ENCODE data around the gene RAB24. TPM values are rescaled to one million over a fixed set of nuclear protein-coding genes. Genes with fewer than 3 reads are reported as not detected.

RAB24 gene
- total RNA-seq, 1 experiment from 2014 or later, result 53.9 TPM

GRCh38 chr5:177302354-177303110, 987 bp downstream of the RAB24 start:
- in situ Hi-C loops (cut with HindIII; ENCODE audit: low pct_unique_long_range_greater_than_20kb, low sequenced_read_pairs), result no loop called here
- no peak for DNase-seq (ENCODE audit: low read depth)

GRCh38 chr5:177301503-177302165, 1.9 kb downstream of the RAB24 start:
- in situ Hi-C loops (cut with HindIII; ENCODE audit: low pct_unique_long_range_greater_than_20kb, low sequenced_read_pairs), result no loop called here
- DNase-seq (ENCODE audit: low read depth), result peak; percentile 21

GRCh38 chr5:177300951-177301350, 2.6 kb downstream of the RAB24 start:
- in situ Hi-C loops (cut with HindIII; ENCODE audit: low pct_unique_long_range_greater_than_20kb, low sequenced_read_pairs), result no loop called here
- no peak for DNase-seq (ENCODE audit: low read depth)

GRCh38 chr5:177300236-177300880, 3.2 kb downstream of the RAB24 start:
- in situ Hi-C loops (cut with HindIII; ENCODE audit: low pct_unique_long_range_greater_than_20kb, low sequenced_read_pairs), result no loop called here
- DNase-seq (ENCODE audit: low read depth), result peak; percentile 66

- no peak for DNase-seq (ENCODE audit: low read depth)
- in situ Hi-C loops (cut with HindIII; ENCODE audit: low pct_unique_long_range_greater_than_20kb, low sequenced_read_pairs), result no loop called here
Observed at GRCh38 chr5:177299697-177300096, 3.8 kb downstream of the RAB24 start.

- DNase-seq (ENCODE audit: low read depth), result no peak
- in situ Hi-C loops (cut with HindIII; ENCODE audit: low pct_unique_long_range_greater_than_20kb, low sequenced_read_pairs), result no loop called here
Observed at GRCh38 chr5:177297922-177298321, 5.6 kb downstream of the RAB24 start.

- in situ Hi-C loops (cut with HindIII; ENCODE audit: low pct_unique_long_range_greater_than_20kb, low sequenced_read_pairs), result no loop called here
Observed at GRCh38 chr5:177296581-177296980, 6.9 kb downstream of the RAB24 start.

GRCh38 chr5:177295924-177296323, 7.6 kb downstream of the RAB24 start:
- DNase-seq (ENCODE audit: low read depth), result no peak
- in situ Hi-C loops (cut with HindIII; ENCODE audit: low pct_unique_long_range_greater_than_20kb, low sequenced_read_pairs), result no loop called here

More at GRCh38 chr5:177296581-177296980, 6.9 kb downstream of the RAB24 start:
- DNase-seq (ENCODE audit: low read depth), result no peak

GRCh38 chr5:177294632-177295031, 8.9 kb downstream of the RAB24 start:
- DNase-seq (ENCODE audit: low read depth), result no peak
- in situ Hi-C loops (cut with HindIII; ENCODE audit: low pct_unique_long_range_greater_than_20kb, low sequenced_read_pairs), result no loop called here

- in situ Hi-C loops (cut with HindIII; ENCODE audit: low pct_unique_long_range_greater_than_20kb, low sequenced_read_pairs), result no loop called here
- no peak for DNase-seq (ENCODE audit: low read depth)
Observed at GRCh38 chr5:177293819-177294581, 9.5 kb downstream of the RAB24 start.

GRCh38 chr5:177291735-177292134, 11.8 kb downstream of the RAB24 start:
- no peak for DNase-seq (ENCODE audit: low read depth)
- in situ Hi-C loops (cut with HindIII; ENCODE audit: low pct_unique_long_range_greater_than_20kb, low sequenced_read_pairs), result no loop called here

- in situ Hi-C loops (cut with HindIII; ENCODE audit: low pct_unique_long_range_greater_than_20kb, low sequenced_read_pairs), result no loop called here
Observed at GRCh38 chr5:177290816-177291596, 12.5 kb downstream of the RAB24 start.

GRCh38 chr5:177288191-177288590, 15.3 kb downstream of the RAB24 start:
- DNase-seq (ENCODE audit: low read depth), result no peak
- in situ Hi-C loops (cut with HindIII; ENCODE audit: low pct_unique_long_range_greater_than_20kb, low sequenced_read_pairs), result no loop called here

More at GRCh38 chr5:177290816-177291596, 12.5 kb downstream of the RAB24 start:
- DNase-seq (ENCODE audit: low read depth), result no peak

GRCh38 chr5:177276886-177277285, 26.6 kb downstream of the RAB24 start:
- in situ Hi-C loops (cut with HindIII; ENCODE audit: low pct_unique_long_range_greater_than_20kb, low sequenced_read_pairs), result no loop called here
- DNase-seq (ENCODE audit: low read depth), result no peak

- in situ Hi-C loops (cut with HindIII; ENCODE audit: low pct_unique_long_range_greater_than_20kb, low sequenced_read_pairs), result no loop called here
- DNase-seq (ENCODE audit: low read depth), result no peak
Observed at GRCh38 chr5:177275883-177276282, 27.6 kb downstream of the RAB24 start.

- in situ Hi-C loops (cut with HindIII; ENCODE audit: low pct_unique_long_range_greater_than_20kb, low sequenced_read_pairs), result no loop called here
- DNase-seq (ENCODE audit: low read depth), result no peak
Observed at GRCh38 chr5:177271113-177271512, 32.4 kb downstream of the RAB24 start.

- DNase-seq (ENCODE audit: low read depth), result no peak
- in situ Hi-C loops (cut with HindIII; ENCODE audit: low pct_unique_long_range_greater_than_20kb, low sequenced_read_pairs), result no loop called here
Observed at GRCh38 chr5:177270653-177271052, 32.9 kb downstream of the RAB24 start.

GRCh38 chr5:177269976-177270375, 33.5 kb downstream of the RAB24 start:
- no peak for DNase-seq (ENCODE audit: low read depth)
- in situ Hi-C loops (cut with HindIII; ENCODE audit: low pct_unique_long_range_greater_than_20kb, low sequenced_read_pairs), result no loop called here
